ENCODE measurements around the gene ABCC9.

DNA sequence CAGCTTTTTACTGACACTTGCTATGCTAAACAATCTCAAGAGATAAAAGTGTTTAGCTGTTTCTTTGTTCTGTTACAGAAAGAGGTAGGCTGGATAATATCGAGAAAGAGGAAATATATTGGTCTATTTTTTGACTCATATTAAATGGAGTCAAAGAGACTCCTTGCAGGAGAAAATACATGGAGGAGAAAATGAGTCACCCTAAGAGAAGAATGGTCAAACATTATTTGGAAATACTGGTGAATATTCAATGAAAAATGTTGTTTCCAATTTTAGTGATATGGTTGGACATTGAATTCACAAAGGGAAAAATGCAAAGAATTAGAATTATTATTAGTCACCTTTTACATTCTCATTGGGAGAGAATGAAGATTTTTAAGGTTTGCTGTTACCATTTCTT is 169.9 kb downstream of the ABCC9 start:
- TF ChIP-seq POLR2A (IDR thresholded peaks at IDR 0.05), result no peak
- TF ChIP-seq, protein P1, sequence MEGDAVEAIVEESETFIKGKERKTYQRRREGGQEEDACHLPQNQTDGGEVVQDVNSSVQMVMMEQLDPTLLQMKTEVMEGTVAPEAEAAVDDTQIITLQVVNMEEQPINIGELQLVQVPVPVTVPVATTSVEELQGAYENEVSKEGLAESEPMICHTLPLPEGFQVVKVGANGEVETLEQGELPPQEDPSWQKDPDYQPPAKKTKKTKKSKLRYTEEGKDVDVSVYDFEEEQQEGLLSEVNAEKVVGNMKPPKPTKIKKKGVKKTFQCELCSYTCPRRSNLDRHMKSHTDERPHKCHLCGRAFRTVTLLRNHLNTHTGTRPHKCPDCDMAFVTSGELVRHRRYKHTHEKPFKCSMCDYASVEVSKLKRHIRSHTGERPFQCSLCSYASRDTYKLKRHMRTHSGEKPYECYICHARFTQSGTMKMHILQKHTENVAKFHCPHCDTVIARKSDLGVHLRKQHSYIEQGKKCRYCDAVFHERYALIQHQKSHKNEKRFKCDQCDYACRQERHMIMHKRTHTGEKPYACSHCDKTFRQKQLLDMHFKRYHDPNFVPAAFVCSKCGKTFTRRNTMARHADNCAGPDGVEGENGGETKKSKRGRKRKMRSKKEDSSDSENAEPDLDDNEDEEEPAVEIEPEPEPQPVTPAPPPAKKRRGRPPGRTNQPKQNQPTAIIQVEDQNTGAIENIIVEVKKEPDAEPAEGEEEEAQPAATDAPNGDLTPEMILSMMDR (IDR thresholded peaks at IDR 0.05), result no peak
